Measurements from ENCODE around the gene SSR4.

The SSR4 gene

DNA sequence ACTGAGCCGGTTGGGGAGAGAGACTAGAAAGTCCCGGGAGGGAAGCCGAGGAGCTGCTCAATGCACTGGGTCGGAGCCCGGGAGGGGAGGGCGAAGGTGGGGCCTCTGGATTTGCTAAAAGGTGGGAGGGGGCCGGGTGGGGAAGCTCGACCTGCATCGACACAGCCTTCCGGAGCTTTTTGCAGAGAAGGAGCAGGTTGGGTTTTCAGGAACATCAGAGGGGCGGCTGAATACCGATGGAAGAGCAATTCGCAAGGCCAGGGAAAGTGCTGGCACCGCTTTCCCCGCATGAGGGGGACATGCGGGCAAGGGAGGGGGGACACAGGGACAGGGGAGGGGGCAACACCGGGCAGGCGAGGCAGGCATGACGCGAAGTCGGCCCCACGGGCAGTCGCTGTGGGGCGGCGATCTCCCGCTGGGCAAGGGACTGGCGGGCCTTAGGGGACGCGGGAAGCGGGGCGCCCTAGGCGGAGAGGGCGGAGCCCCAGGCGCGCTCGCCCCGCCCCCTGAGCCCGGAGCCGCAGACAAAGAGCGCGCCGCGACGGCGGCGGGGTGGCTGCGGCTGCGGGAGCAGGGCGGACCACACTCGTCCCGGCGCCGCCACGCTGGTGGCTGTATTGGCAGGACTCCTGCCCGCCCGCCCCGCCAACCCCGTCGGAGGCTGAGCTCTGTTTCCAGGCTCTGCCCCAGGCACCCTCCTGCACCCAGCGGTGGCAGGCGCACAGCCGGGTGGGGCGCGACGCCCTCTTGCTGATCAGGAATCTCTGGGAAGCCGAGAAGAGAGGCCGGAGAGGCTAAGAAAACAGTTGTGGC is 24.3 kb downstream of the SSR4 start:
- POLR2A ChIA-PET = interaction anchor here (0.8 to 1.4 kb wide), 4 partner anchors 9 to 116 kb away, joined by 3 to 4 read pairs (median 3); partner anchors contain the start of genes IDH3G, NAA10 and SSR4
- CTCF ChIA-PET = interaction anchor here (0.6 to 2.3 kb wide), 2 partner anchors 128 to 284 kb away, joined by 3 to 10 read pairs; no protein-coding TSS in a partner anchor

DNA sequence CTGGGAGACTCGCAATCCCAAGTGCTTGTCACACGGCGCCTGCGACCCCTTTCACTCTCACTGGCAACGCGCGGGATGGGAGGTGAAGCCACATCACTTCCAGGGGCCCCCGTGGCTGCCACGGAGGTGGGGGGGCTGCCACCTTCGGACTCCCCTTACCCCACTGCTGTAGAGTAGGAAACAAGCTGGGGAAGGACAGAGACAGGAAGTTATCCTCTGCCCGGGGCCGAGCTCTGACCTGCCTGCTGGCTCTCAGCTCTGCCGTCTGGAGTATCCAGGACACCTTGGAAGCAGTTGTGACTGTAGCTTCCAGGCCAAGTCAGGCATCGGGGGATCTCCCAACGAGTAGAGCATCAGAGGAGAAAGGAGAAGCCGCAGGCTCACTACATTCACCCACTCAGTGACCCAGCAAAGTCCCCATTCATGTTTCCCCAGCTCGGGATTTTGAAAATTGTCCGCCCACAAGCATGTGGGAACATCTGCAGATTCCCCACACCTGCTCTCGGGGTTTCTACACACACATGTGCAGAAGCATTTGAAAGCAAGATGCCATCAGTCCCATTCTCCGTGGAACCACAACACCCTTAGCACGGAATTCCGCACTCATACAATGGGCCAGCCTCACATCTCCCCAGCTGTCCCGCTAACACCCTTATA is 25.0 kb downstream of the SSR4 start:
- CTCF ChIA-PET = interaction anchor here (2.3 kb wide), 1 partner anchor 127 kb away, joined by 10 read pairs; no protein-coding TSS in a partner anchor
- POLR2A ChIA-PET = interaction anchor here (0.8 to 1.3 kb wide), 3 partner anchors 25 to 115 kb away, joined by 3 to 4 read pairs (median 3); partner anchors contain the start of genes IDH3G, NAA10 and SSR4
- no peak for DNase-seq (ENCODE audit: extremely low spot score)
- TF ChIP-seq CTBP1 (IDR thresholded peaks at IDR 0.05; ENCODE audit: borderline replicate concordance) = no peak
- TF ChIP-seq SP1 (IDR thresholded peaks at IDR 0.05) = no peak
- no peak for TF ChIP-seq HDGF (IDR thresholded peaks at IDR 0.05; ENCODE audit: borderline replicate concordance)
- TF ChIP-seq FOXK2 (IDR thresholded peaks at IDR 0.05) = no peak
- TF ChIP-seq, protein P1, sequence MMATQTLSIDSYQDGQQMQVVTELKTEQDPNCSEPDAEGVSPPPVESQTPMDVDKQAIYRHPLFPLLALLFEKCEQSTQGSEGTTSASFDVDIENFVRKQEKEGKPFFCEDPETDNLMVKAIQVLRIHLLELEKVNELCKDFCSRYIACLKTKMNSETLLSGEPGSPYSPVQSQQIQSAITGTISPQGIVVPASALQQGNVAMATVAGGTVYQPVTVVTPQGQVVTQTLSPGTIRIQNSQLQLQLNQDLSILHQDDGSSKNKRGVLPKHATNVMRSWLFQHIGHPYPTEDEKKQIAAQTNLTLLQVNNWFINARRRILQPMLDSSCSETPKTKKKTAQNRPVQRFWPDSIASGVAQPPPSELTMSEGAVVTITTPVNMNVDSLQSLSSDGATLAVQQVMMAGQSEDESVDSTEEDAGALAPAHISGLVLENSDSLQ (IDR thresholded peaks at IDR 0.05) = no peak

More for the DNA sequence above, 24.3 kb downstream of the SSR4 start:
- TF ChIP-seq HDGF (IDR thresholded peaks at IDR 0.05; ENCODE audit: borderline replicate concordance) (no peak), TARDBP (IDR thresholded peaks at IDR 0.05) (no peak), BHLHE40 (IDR thresholded peaks at IDR 0.05; ENCODE audit: borderline replicate concordance) (no peak), FOXM1 (IDR thresholded peaks at IDR 0.05; ENCODE audit: borderline replicate concordance) (no peak), ZNF384 (IDR thresholded peaks at IDR 0.05) (no peak), CTBP1 (IDR thresholded peaks at IDR 0.05; ENCODE audit: borderline replicate concordance) (no peak), SUZ12 (IDR thresholded peaks at IDR 0.05) (no peak), FOXK2 (IDR thresholded peaks at IDR 0.05) (no peak), ARNT (IDR thresholded peaks at IDR 0.05) (no peak), LEF1 (IDR thresholded peaks at IDR 0.05; ENCODE audit: borderline replicate concordance) (no peak), L3MBTL2 (conservative IDR thresholded peaks at IDR 0.05) (no peak; the same call in 1 of the 2 replicates), NFRKB (IDR thresholded peaks at IDR 0.05) (no peak), FOXA1 (IDR thresholded peaks at IDR 0.05) (no peak), ELF4 (IDR thresholded peaks at IDR 0.05) (no peak), SP1 (IDR thresholded peaks at IDR 0.05) (no peak)
- TF ChIP-seq, protein P1 (IDR thresholded peaks at IDR 0.05) = no peak
- DNase-seq (ENCODE audit: extremely low spot score) = peak; percentile 82

DNA sequence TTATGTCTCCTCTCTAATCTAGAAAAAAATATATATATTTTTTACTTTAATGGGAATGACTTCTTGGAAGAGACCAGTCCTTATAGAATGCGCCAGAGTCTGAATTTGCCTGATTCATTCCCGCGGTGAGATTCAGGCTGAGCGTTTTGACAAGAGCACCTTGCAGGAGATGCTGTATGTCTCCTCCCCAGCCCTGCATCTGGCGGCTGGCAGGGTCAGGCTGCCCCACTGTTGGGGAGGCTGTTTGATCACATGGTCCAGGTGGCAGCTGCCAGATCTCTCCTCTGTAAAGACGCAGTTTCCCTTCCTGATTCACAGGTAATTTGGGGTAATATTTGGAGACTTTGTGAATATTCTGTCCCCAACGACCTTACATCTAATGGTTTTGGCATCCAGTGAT is 26.1 kb downstream of the SSR4 start:
- ChIA-PET POLR2A (no interaction called here), CTCF (no interaction called here)
- TF ChIP-seq TARDBP (IDR thresholded peaks at IDR 0.05) (no peak), BHLHE40 (IDR thresholded peaks at IDR 0.05; ENCODE audit: borderline replicate concordance) (no peak), NFRKB (IDR thresholded peaks at IDR 0.05) (no peak), SUZ12 (IDR thresholded peaks at IDR 0.05) (no peak), ELF4 (IDR thresholded peaks at IDR 0.05) (no peak), FOXA1 (IDR thresholded peaks at IDR 0.05) (no peak), HDGF (IDR thresholded peaks at IDR 0.05; ENCODE audit: borderline replicate concordance) (no peak), SP1 (IDR thresholded peaks at IDR 0.05) (no peak), ZNF384 (IDR thresholded peaks at IDR 0.05) (no peak), ARNT (IDR thresholded peaks at IDR 0.05) (no peak), LEF1 (IDR thresholded peaks at IDR 0.05; ENCODE audit: borderline replicate concordance) (no peak), FOXK2 (IDR thresholded peaks at IDR 0.05) (no peak), FOXM1 (IDR thresholded peaks at IDR 0.05; ENCODE audit: borderline replicate concordance) (no peak), CTBP1 (IDR thresholded peaks at IDR 0.05; ENCODE audit: borderline replicate concordance) (no peak), L3MBTL2 (conservative IDR thresholded peaks at IDR 0.05) (no peak)
- TF ChIP-seq, protein P1 (IDR thresholded peaks at IDR 0.05) = no peak
- no peak for DNase-seq (ENCODE audit: extremely low spot score)

DNA sequence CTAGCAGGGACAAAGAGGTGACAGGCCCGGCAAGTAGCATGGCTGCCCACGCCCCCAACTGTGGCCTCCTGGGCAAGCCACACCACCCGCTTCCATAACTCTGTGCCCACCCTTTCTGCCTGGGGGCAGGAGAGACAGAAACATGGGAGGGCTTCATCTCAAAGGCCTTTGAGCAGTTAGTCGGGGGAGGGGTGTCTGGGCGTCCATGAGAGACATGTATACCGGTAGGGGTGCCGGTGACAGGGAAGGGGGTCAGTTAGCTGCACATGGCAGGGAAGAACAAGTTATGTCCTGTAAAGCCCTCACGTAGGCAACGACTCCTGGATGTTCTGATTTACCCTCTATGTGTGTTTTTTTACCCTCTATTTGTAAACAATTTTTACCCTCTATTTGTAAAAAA is 26.6 kb downstream of the SSR4 start:
- no peak for TF ChIP-seq L3MBTL2 (conservative IDR thresholded peaks at IDR 0.05)
- no peak for TF ChIP-seq ELF4 (IDR thresholded peaks at IDR 0.05)
- TF ChIP-seq ZNF384 (IDR thresholded peaks at IDR 0.05) = no peak
- TF ChIP-seq LEF1 (IDR thresholded peaks at IDR 0.05; ENCODE audit: borderline replicate concordance) = no peak
- TF ChIP-seq FOXK2 (IDR thresholded peaks at IDR 0.05) = no peak
- TF ChIP-seq HDGF (IDR thresholded peaks at IDR 0.05; ENCODE audit: borderline replicate concordance) = no peak
- no peak for TF ChIP-seq BHLHE40 (IDR thresholded peaks at IDR 0.05; ENCODE audit: borderline replicate concordance)
- TF ChIP-seq CTBP1 (IDR thresholded peaks at IDR 0.05; ENCODE audit: borderline replicate concordance) = no peak
- no peak for TF ChIP-seq NFRKB (IDR thresholded peaks at IDR 0.05)
- no peak for TF ChIP-seq FOXA1 (IDR thresholded peaks at IDR 0.05)
- TF ChIP-seq TARDBP (IDR thresholded peaks at IDR 0.05) = no peak
- no peak for TF ChIP-seq FOXM1 (IDR thresholded peaks at IDR 0.05; ENCODE audit: borderline replicate concordance)
- TF ChIP-seq SUZ12 (IDR thresholded peaks at IDR 0.05) = no peak
- TF ChIP-seq, protein P1 (IDR thresholded peaks at IDR 0.05) = no peak
- TF ChIP-seq SP1 (IDR thresholded peaks at IDR 0.05) = no peak
- no peak for DNase-seq (ENCODE audit: extremely low spot score)
- CTCF ChIA-PET = no interaction called here
- POLR2A ChIA-PET = no interaction called here

DNA sequence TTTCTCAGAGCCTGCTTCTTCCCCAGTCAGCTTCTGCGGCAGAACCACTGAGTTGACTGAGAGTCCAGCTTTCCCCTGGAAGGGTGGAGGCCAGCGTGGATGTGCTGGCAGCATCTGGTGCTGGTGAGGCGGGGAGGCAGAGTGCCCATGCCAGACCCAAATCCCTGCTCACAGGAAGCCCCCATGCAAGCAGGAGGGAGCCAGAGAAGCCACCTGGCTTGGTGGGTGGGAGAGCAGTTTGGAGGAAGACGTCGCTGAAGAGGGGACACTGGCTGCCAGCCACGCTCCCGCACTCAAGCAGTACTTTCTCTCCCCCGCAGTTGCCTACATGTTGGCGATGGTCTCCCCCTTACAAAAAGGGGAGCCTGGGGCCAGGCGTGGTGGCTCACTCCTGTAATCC is 29.9 kb downstream of the SSR4 start:
- POLR2A ChIA-PET = no interaction called here
- TF ChIP-seq ZNF384 (IDR thresholded peaks at IDR 0.05) (no peak), CTBP1 (IDR thresholded peaks at IDR 0.05; ENCODE audit: borderline replicate concordance) (no peak), ARNT (IDR thresholded peaks at IDR 0.05) (no peak), BHLHE40 (IDR thresholded peaks at IDR 0.05; ENCODE audit: borderline replicate concordance) (no peak), SUZ12 (IDR thresholded peaks at IDR 0.05) (no peak), SP1 (IDR thresholded peaks at IDR 0.05) (no peak), FOXA1 (IDR thresholded peaks at IDR 0.05) (no peak), TARDBP (IDR thresholded peaks at IDR 0.05) (no peak), FOXK2 (IDR thresholded peaks at IDR 0.05) (no peak), FOXM1 (IDR thresholded peaks at IDR 0.05; ENCODE audit: borderline replicate concordance) (no peak), HDGF (IDR thresholded peaks at IDR 0.05; ENCODE audit: borderline replicate concordance) (no peak)
- TF ChIP-seq, protein P1 (IDR thresholded peaks at IDR 0.05) = no peak
- DNase-seq (ENCODE audit: extremely low spot score) = no peak
- CTCF ChIA-PET = no interaction called here
